ENCODE results near the gene NLGN3. TPM values are rescaled to one million over a fixed set of nuclear protein-coding genes. Genes with fewer than 3 reads are reported as not detected.

Gene NLGN3
- total and polyA plus RNA-seq, 8 donors: 0.12 to 10.7 (median 0.71) TPM; not detected in 2

- intact Hi-C loops (cut with DNase I; ENCODE audit: low total_unique reads): no loop called here
- no peak overlapping the region for H3K27ac ChIP-seq
- TF ChIP-seq EP300 (IDR thresholded peaks at IDR 0.05) (no peak), POLR2A (IDR thresholded peaks at IDR 0.05) (no peak), POLR2AphosphoS5 (IDR thresholded peaks at IDR 0.05) (no peak), CTCF (IDR thresholded peaks at IDR 0.05) (no peak)
- H3K9me3 ChIP-seq: no peaks in the 10 kb centered on the region
- peaks cover 7 to 74% (median 73%) of the 10 kb centered on the region in 4 donors for H3K36me3 ChIP-seq
- no peak for DNase-seq
- H3K27me3 ChIP-seq: no peaks in the 10 kb centered on the region
- H3K4me3 ChIP-seq: no peak overlapping the region
- H3K4me1 ChIP-seq: peaks cover 0 to 21% (median 11%) of the 10 kb centered on the region in 4 donors
- 62 to 82% (median 65%) methylated on average over 2 to 6 of the region's 6 CpGs for WGBS, 5 donors
Measured at GRCh38 chrX:71140440-71140839, 4.2 kb upstream of the NLGN3 start.

GRCh38 chrX:71143508-71143907 is 1.1 kb upstream of the NLGN3 start:
- Histone ChIP-seq H3K4me3 (no peak overlapping the region), H3K27ac (no peak overlapping the region), H3K27me3 (no peaks in the 10 kb centered on the region), H3K9me3 (no peaks in the 10 kb centered on the region), H3K4me1 (peaks cover 0 to 34% (median 18%) of the 10 kb centered on the region in 4 donors), H3K36me3 (peaks cover under 1 to 43% (median 42%) of the 10 kb centered on the region in 4 donors)
- DNase-seq: peak in 1 of 2 donors; percentile 45
- no peak for TF ChIP-seq EP300 (IDR thresholded peaks at IDR 0.05)
- no peak for TF ChIP-seq CTCF (IDR thresholded peaks at IDR 0.05)
- TF ChIP-seq POLR2A (IDR thresholded peaks at IDR 0.05): no peak
- no peak for TF ChIP-seq POLR2AphosphoS5 (IDR thresholded peaks at IDR 0.05)
- intact Hi-C loops (cut with DNase I; ENCODE audit: low total_unique reads): no loop called here
- WGBS, 5 donors: 39 to 58% (median 46%) methylated on average over 6 of the region's 6 CpGs

GRCh38 chrX:71147496-71148277 is 3.0 kb downstream of the NLGN3 start:
- peaks cover 0 to 34% (median 18%) of the 10 kb centered on the region in 4 donors for H3K4me1 ChIP-seq
- 82 to 90% (median 86%) methylated on average over 4 to 28 of the region's 28 CpGs for WGBS, 5 donors
- intact Hi-C loops (cut with DNase I; ENCODE audit: low total_unique reads): no loop called here
- no peaks in the 10 kb centered on the region for H3K9me3 ChIP-seq
- H3K36me3 ChIP-seq: peaks cover 0 to 4% (median 2%) of the 10 kb centered on the region in 4 donors
- no peak overlapping the region for H3K27ac ChIP-seq
- no peak overlapping the region for H3K4me3 ChIP-seq
- TF ChIP-seq CTCF (IDR thresholded peaks at IDR 0.05) (no peak), POLR2AphosphoS5 (IDR thresholded peaks at IDR 0.05) (no peak), EP300 (IDR thresholded peaks at IDR 0.05) (no peak), POLR2A (IDR thresholded peaks at IDR 0.05) (no peak)
- DNase-seq: no peak
- no peaks in the 10 kb centered on the region for H3K27me3 ChIP-seq

- no peak overlapping the region for H3K4me3 ChIP-seq
- peaks cover 0 to 32% (median 17%) of the 10 kb centered on the region in 4 donors for H3K4me1 ChIP-seq
- intact Hi-C loops (cut with DNase I; ENCODE audit: low total_unique reads): no loop called here
- WGBS, 5 donors: 50 to 87% (median 83%) methylated on average over 1 to 8 of the region's 8 CpGs; no CpG with 5 or more reads in 1 of the 5 donors
- no peak overlapping the region for H3K27ac ChIP-seq
- no peaks in the 10 kb centered on the region for H3K9me3 ChIP-seq
- no peak for DNase-seq
- TF ChIP-seq POLR2AphosphoS5 (IDR thresholded peaks at IDR 0.05) (no peak), CTCF (IDR thresholded peaks at IDR 0.05) (no peak), POLR2A (IDR thresholded peaks at IDR 0.05) (no peak), EP300 (IDR thresholded peaks at IDR 0.05) (no peak)
- no peaks in the 10 kb centered on the region for H3K36me3 ChIP-seq
- H3K27me3 ChIP-seq: no peaks in the 10 kb centered on the region
Measured at GRCh38 chrX:71148278-71148663, 3.6 kb downstream of the NLGN3 start.
